Measurements from ENCODE around the gene NUP214. TPM values are rescaled to one million over a fixed set of nuclear protein-coding genes. Genes with fewer than 3 reads are reported as not detected.

NUP214 gene
- total and polyA plus RNA-seq, 2 of the 8 experiments (the other 6 are each of a cell fraction or from before 2014, with no cell fraction given) = 28.6 to 50.2 TPM

GRCh38 chr9:131114084-131114535, 11.3 kb upstream of the NUP214 start:
- H3K23me2 ChIP-seq (ENCODE audit: low read depth, low read length) = no peaks in the 10 kb centered on the region
- H2BK20ac ChIP-seq (ENCODE audit: low read length) = no peak overlapping the region
- no peak overlapping the region for H4K91ac ChIP-seq (replicated peaks; ENCODE audit: insufficient read length, low read length)
- no peaks in the 10 kb centered on the region; a peak in 1 of 4 replicates for H3K79me2 ChIP-seq (ENCODE audit: control insufficient read depth in 1 of 2, insufficient read depth in 2 of 2, low read length in 2 of 2)
- no peak overlapping the region for H3K56ac ChIP-seq (replicated peaks; ENCODE audit: insufficient read length, low read depth, low read length)
- POLR2A ChIA-PET (ENCODE audit: partially characterized antibody) = interaction anchor here (0.7 to 32.4 kb wide), 5 partner anchors 4 to 51 kb away, joined by 3 to 751 read pairs (median 4); partner anchors contain the start of genes AIF1L and NUP214
- no peak overlapping the region for H2AFZ ChIP-seq (ENCODE audit: low read length)
- CTCF ChIA-PET (ENCODE audit: partially characterized antibody) = interaction anchor here (1.0 to 4.8 kb wide), 2 partner anchors 13 to 57 kb away, joined by 3 to 47 read pairs; no protein-coding TSS in a partner anchor
- no peak overlapping the region for H3K18ac ChIP-seq (ENCODE audit: extremely low read depth, low read length)
- H3K4ac ChIP-seq (replicated peaks; ENCODE audit: insufficient read length, low read depth, low read length) = no peak overlapping the region
- H4K8ac ChIP-seq (ENCODE audit: extremely low read depth, insufficient read depth, low read length) = no peak overlapping the region
- H4K20me1 ChIP-seq (replicated peaks in 1 of 2; ENCODE audit: control insufficient read depth in 1 of 2, insufficient read depth in 2 of 2, low read length in 2 of 2) = no peaks in the 10 kb centered on the region
- DNase-seq (ENCODE audit: low read depth in 1 of 2, low spot score in 2 of 2) (no peak), FAIRE-seq (no peak)
- no peak overlapping the region for H3K9ac ChIP-seq (replicated peaks in 1 of 4; ENCODE audit: extremely low read depth in 1 of 4, low read depth in 3 of 4, low read length in 3 of 4)
- H3K4me2 ChIP-seq (ENCODE audit: insufficient read depth in 1 of 2, low read depth in 2 of 2, low read length in 2 of 2) = no peak overlapping the region
- H3K9me3 ChIP-seq (ENCODE audit: insufficient read depth in 2 of 2, low read depth in 1 of 2, low read length in 1 of 2) = no peaks in the 10 kb centered on the region
- 94% methylated on average over 8 of the region's 8 CpGs; no CpG with 5 or more reads in 1 of the 2 experiments for WGBS, 2 experiments (ENCODE audit: extremely low coverage in 1 of 2, insufficient coverage in 1 of 2, insufficient read length in 1 of 2, insufficient replicate concordance in 2 of 2, low coverage in 1 of 2, low lambda C conversion rate in 2 of 2, missing lambda C conversion rate in 1 of 2)
- no peak overlapping the region; the same call in 1 of the 2 replicates for H2BK5ac ChIP-seq (ENCODE audit: low read depth, low read length)
- H3K4me3 ChIP-seq (ENCODE audit: extremely low read depth in 1 of 4, insufficient read depth in 2 of 4, low read depth in 3 of 4, low read length in 4 of 4) = no peak overlapping the region
- no peak overlapping the region for H3K23ac ChIP-seq (ENCODE audit: insufficient read length)
- peaks cover 11 to 39% (median 29%) of the 10 kb centered on the region in 4 experiments; a peak in 6 of 8 replicates for H3K36me3 ChIP-seq (ENCODE audit: control insufficient read depth in 2 of 4, insufficient read depth in 4 of 4, low read length in 3 of 4)
- no peaks in the 10 kb centered on the region; the same call in 1 of the 2 replicates for H3K79me1 ChIP-seq (ENCODE audit: low read depth, low read length)
- no peaks in the 10 kb centered on the region for H3K27me3 ChIP-seq (replicated peaks in 1 of 4; ENCODE audit: control insufficient read depth in 3 of 4, extremely low read depth in 1 of 4, insufficient read depth in 3 of 4, low read length in 3 of 4)
- peaks cover 3 to 16% (median 11%) of the 10 kb centered on the region in 4 experiments for H3K4me1 ChIP-seq (replicated peaks in 1 of 4; ENCODE audit: control insufficient read depth in 3 of 4, insufficient read depth in 4 of 4, low read length in 3 of 4)
- no peak overlapping the region; the same call in 1 of the 2 replicates for H3K27ac ChIP-seq (ENCODE audit: low read depth, low read length)
- H3K14ac ChIP-seq (ENCODE audit: insufficient read length) = no peak overlapping the region
- no peak overlapping the region for H2AK5ac ChIP-seq (ENCODE audit: low read depth, low read length)
- no peak overlapping the region for H2BK15ac ChIP-seq (ENCODE audit: low read length)
- H2BK12ac ChIP-seq (ENCODE audit: low read depth, low read length) = no peak overlapping the region
- H4K5ac ChIP-seq (ENCODE audit: insufficient read length, low read depth, low read length) = no peak overlapping the region
- H2BK120ac ChIP-seq (replicated peaks; ENCODE audit: low read depth, low read length) = no peak overlapping the region
- no peak for TF ChIP-seq SUZ12 (IDR thresholded peaks at IDR 0.05; ENCODE audit: low read length)
- TF ChIP-seq KDM4A (IDR thresholded peaks at IDR 0.05; ENCODE audit: low read depth, low read length, severe bottlenecking) = no peak
- no peak for TF ChIP-seq KDM5A (IDR thresholded peaks at IDR 0.05; ENCODE audit: low read length)
- TF ChIP-seq CREB1 (IDR thresholded peaks at IDR 0.05) = no peak
- TF ChIP-seq FOSL1 (IDR thresholded peaks at IDR 0.05; ENCODE audit: insufficient read depth, low read depth, low read length) = no peak
- no peak for TF ChIP-seq JUND (IDR thresholded peaks at IDR 0.05; ENCODE audit: low read length)
- TF ChIP-seq SP4 (IDR thresholded peaks at IDR 0.05; ENCODE audit: low read length) = no peak
- TF ChIP-seq HDAC2 (IDR thresholded peaks at IDR 0.05; ENCODE audit: borderline replicate concordance in 1 of 2, low read depth in 2 of 2, low read length in 2 of 2) = no peak
- TF ChIP-seq CBX5 (IDR thresholded peaks at IDR 0.05; ENCODE audit: low read depth, low read length) = no peak
- TF ChIP-seq TAF7 (optimal IDR thresholded peaks at IDR 0.05; ENCODE audit: borderline replicate concordance, low read depth, low read length) = no peak
- TF ChIP-seq KDM1A (IDR thresholded peaks at IDR 0.05; ENCODE audit: borderline replicate concordance, low read length) = no peak
- no peak for TF ChIP-seq SIRT6 (IDR thresholded peaks at IDR 0.05; ENCODE audit: low read length)

Measured in H1 (cell line).